ENCODE results near the gene MKNK1.

The MKNK1 gene

DNA sequence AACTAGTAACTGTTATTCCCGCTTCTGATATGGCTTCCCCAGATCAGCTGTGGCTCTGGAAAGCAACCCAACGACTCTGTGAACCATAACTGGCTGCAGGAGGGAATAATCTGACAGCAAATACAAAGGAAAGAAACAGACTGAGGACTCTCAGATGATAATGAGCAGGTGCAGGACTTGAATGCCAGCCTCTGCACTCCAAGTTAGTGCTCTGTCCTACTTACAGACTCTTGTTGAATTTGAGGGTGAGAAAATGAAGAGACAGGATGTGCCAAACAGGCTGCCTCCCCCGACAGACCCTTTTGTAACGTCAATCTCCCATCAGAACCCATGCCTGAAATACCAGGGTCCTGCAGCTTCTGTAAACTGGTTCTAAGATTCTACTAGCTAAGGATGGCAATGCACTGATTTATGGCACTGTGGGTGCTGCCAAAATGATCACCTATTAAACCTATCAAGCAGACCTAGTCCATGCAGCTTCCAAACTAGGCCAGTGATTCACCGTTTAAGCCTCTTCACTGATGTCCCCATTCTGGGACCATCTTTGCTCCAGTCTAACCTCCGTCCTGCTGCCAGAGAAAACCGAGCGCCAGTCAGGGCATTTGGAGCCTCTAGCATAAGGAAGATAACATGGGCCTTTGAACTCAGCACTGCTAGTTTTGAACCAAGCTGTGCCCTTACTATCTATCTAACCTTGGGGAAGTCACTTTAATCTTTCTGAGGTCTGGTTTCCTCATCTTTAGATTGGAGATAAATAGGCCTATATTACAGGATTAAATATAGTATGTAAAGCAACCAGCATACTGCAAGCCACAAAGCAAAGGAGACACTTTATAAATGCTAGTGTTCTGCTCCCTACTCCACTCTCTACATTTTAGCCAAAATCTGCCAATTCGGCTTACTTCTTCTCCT lies 4.8 kb downstream of the MKNK1 start:
- Histone ChIP-seq H3K36me3 (peaks cover 11% of the 10 kb centered on the region), H3K27me3 (no peaks in the 10 kb centered on the region), H3K9me3 (no peaks in the 10 kb centered on the region), H3K27ac (no peak overlapping the region), H3K4me1 (ENCODE audit: control insufficient read depth in 1 of 2, insufficient read depth in 1 of 2, low read depth in 1 of 2, low read length in 1 of 2) (peaks cover 51 to 73% of the 10 kb centered on the region in 2 experiments), H3K4me3 (ENCODE audit: low read depth in 1 of 2, low read length in 1 of 2) (no peak overlapping the region)
- TF ChIP-seq, protein P1, sequence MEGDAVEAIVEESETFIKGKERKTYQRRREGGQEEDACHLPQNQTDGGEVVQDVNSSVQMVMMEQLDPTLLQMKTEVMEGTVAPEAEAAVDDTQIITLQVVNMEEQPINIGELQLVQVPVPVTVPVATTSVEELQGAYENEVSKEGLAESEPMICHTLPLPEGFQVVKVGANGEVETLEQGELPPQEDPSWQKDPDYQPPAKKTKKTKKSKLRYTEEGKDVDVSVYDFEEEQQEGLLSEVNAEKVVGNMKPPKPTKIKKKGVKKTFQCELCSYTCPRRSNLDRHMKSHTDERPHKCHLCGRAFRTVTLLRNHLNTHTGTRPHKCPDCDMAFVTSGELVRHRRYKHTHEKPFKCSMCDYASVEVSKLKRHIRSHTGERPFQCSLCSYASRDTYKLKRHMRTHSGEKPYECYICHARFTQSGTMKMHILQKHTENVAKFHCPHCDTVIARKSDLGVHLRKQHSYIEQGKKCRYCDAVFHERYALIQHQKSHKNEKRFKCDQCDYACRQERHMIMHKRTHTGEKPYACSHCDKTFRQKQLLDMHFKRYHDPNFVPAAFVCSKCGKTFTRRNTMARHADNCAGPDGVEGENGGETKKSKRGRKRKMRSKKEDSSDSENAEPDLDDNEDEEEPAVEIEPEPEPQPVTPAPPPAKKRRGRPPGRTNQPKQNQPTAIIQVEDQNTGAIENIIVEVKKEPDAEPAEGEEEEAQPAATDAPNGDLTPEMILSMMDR (IDR thresholded peaks at IDR 0.05), result no peak

DNA sequence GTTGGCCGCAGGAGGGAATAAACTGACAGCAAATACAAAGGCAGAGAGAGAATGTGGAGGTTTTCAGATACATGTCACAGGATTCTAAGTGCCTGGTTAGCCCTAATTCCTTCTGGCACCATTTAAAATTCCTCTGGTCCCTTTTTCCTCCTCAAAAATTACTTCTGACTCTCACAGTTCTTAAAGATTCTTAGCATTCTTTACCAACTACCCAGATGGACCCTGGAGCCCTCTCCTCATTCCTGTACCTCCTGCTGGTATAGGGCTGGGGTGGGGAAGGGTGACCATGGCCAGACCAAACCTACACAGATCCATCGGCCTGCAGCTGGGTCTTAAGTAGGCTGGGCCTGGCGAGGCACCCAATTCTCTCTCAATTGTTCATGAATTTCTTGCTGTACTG lies 7.2 kb downstream of the MKNK1 start:
- Histone ChIP-seq H3K4me1 (ENCODE audit: control insufficient read depth in 1 of 2, insufficient read depth in 1 of 2, low read depth in 1 of 2, low read length in 1 of 2) (peaks cover 44 to 66% of the 10 kb centered on the region in 2 experiments), H3K36me3 (peaks cover 28% of the 10 kb centered on the region), H3K4me3 (ENCODE audit: low read depth in 1 of 2, low read length in 1 of 2) (no peak overlapping the region), H3K27me3 (no peaks in the 10 kb centered on the region), H3K27ac (peak overlapping the region; percentile 7), H3K9me3 (no peaks in the 10 kb centered on the region)
- TF ChIP-seq, protein P1 (IDR thresholded peaks at IDR 0.05), result no peak

DNA sequence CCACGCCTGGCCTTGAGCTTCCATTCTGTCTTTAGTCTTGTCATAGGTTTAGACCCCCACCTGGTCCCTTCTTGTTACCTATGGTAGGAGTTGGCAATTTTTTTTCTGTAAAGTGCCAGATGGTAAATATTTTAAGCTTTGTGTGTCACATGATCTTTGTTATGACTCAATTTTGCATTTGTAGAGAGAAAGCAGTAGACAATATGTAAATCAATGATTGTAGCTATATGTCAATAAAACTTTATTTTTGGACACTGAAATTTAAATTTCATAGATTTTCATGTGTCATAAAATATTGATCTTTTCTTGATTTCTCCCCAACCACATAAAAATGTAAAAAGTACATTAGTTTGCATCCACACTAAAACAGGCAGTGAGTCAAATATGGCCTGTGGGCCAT lies 8.0 kb downstream of the MKNK1 start:
- Histone ChIP-seq H3K4me1 (ENCODE audit: control insufficient read depth in 1 of 2, insufficient read depth in 1 of 2, low read depth in 1 of 2, low read length in 1 of 2) (peaks cover 44 to 58% of the 10 kb centered on the region in 2 experiments), H3K27me3 (no peaks in the 10 kb centered on the region), H3K4me3 (ENCODE audit: low read depth in 1 of 2, low read length in 1 of 2) (peak overlapping the region in 1 of 2 experiments; percentile 31), H3K36me3 (peaks cover 36% of the 10 kb centered on the region), H3K9me3 (no peaks in the 10 kb centered on the region), H3K27ac (peak overlapping the region; percentile 92)
- TF ChIP-seq, protein P1 (IDR thresholded peaks at IDR 0.05), result no peak

DNA sequence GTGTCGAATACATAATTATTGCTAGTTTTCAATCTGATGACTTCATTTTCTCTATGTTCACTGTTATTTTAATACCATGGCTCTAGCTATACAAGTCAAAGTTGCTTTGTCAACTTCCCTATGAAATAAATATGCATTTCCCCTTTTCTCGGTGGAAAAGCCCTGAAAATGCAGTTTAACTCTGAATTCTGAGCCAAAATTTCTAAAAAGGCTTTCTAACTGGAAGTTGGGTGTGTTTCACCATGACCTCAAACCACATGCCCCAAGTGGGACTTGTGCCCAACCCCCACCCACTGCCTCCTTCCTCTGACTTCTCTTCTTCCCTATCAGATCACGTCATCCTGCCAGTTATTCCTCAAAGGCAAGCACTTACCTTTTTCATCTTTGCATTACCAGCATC lies 8.9 kb downstream of the MKNK1 start:
- Histone ChIP-seq H3K27ac (peak overlapping the region; percentile 92), H3K4me3 (ENCODE audit: low read depth in 1 of 2, low read length in 1 of 2) (peak overlapping the region; percentile 26 to 31), H3K9me3 (no peaks in the 10 kb centered on the region), H3K27me3 (no peaks in the 10 kb centered on the region), H3K36me3 (peaks cover 46% of the 10 kb centered on the region), H3K4me1 (ENCODE audit: control insufficient read depth in 1 of 2, insufficient read depth in 1 of 2, low read depth in 1 of 2, low read length in 1 of 2) (peaks cover 39 to 51% of the 10 kb centered on the region in 2 experiments)
- TF ChIP-seq, protein P1 (IDR thresholded peaks at IDR 0.05), result no peak

DNA sequence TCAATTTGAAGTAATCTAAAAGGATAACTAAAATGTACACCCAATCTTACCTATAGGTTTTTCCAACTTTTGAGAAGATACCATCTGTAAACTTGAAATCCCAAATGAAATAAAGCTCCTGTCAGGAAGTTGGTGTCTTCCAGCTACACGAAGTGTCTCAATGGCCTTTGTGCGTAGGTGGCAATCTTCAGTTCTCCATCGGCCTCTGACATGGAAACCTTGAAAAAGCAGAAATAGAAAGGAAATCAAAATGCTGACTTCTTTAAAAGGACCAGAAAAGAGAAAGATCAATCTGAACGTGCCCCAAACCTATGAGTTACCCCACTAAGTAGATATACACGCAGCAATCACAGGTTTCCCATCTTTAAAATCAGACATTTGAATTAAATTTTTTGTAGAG lies 10.0 kb downstream of the MKNK1 start:
- Histone ChIP-seq H3K4me3 (ENCODE audit: low read depth in 1 of 2, low read length in 1 of 2) (peak overlapping the region; percentile 26 to 31), H3K27ac (peak overlapping the region; percentile 92), H3K9me3 (no peaks in the 10 kb centered on the region), H3K36me3 (peaks cover 56% of the 10 kb centered on the region), H3K4me1 (ENCODE audit: control insufficient read depth in 1 of 2, insufficient read depth in 1 of 2, low read depth in 1 of 2, low read length in 1 of 2) (peaks cover 32 to 49% of the 10 kb centered on the region in 2 experiments), H3K27me3 (no peaks in the 10 kb centered on the region)
- TF ChIP-seq, protein P1 (IDR thresholded peaks at IDR 0.05), result no peak
